Measurements from ENCODE around the gene NIM1K.
"Not testable (repeated sequence)": the region's sequence is repeated elsewhere in the genome, so short reads cannot be mapped to it uniquely, and the experiment has no call there.

The NIM1K gene

DNA sequence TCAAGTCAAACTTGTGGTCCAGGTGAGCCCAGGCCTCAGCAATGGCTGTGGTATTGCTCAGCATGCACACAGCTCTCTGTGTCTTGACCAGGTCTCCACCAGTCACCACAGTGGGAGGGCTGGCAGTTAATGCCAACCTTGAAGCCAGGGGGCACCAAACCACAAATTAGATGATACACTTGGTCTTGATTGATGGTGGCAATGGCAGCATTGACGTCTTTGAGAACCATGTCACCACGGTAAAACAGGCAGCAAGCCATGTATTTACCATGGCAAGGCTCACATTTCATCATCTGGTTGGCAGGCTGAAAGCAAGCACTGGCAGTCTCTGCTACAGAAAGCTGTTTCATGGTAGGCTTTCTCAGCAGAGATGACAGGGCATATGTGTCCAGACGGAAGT, 40.0 kb downstream of the NIM1K start:
- no peak for FAIRE-seq

DNA sequence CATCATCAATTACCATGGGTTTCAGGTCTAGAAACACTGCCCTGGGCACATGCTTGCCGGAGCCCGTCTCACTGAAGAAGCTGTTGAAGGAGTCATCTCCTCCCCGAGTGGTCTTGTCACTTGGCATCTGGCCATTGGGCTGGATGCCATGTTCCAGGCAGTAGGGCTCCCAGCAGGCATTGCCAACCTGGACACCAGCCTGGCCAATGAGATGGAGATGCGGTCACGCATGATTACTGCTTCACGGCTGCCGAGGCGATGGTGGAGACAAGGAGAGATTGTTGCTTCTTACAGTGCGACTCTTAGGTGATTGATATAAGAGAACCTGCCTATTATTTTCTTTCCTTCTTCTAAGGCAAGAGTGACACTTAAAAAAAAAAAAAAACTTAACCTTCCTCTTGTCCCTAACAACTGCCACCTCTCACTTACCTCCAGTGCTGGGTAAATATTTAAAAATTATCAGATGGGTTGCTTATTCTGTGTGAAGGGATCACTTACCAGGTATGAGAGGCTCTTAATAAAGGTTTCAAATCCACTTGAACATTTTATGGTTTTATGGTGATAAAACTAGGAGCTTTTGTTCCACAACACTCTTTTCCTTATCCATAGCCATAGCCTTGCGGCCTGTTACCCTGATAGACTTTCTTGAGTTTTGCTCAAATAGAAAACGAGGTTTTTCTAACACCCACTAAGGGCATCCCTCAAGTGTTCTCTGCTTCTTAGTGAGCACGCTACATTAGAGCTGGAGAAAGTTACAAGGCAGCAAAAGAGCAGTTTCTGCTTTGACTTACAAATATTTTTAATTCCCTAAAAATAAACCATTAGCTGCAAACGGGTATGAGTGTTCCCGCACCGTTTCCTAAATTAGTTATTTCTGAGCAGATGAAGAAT, 41.2 kb downstream of the NIM1K start:
- FAIRE-seq, result no peak

DNA sequence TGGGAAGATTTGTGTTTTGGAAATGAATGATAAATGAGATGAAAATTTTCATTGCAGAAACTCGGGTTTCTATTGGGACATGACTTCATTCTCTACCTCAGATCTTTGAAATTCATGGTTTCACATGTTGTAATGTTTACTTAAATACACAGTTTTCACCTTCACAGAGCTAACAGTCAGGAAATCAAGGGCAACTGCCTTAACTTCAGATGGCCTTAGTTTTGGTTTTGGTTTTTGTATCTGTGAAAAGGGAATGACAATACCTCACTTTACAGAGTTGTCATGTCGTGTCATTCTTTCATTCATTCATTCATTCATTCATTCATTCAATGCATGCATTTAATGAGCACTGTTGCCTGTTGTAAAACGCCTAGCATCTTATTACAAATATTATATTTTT, 41.9 kb downstream of the NIM1K start:
- no peak for FAIRE-seq

DNA sequence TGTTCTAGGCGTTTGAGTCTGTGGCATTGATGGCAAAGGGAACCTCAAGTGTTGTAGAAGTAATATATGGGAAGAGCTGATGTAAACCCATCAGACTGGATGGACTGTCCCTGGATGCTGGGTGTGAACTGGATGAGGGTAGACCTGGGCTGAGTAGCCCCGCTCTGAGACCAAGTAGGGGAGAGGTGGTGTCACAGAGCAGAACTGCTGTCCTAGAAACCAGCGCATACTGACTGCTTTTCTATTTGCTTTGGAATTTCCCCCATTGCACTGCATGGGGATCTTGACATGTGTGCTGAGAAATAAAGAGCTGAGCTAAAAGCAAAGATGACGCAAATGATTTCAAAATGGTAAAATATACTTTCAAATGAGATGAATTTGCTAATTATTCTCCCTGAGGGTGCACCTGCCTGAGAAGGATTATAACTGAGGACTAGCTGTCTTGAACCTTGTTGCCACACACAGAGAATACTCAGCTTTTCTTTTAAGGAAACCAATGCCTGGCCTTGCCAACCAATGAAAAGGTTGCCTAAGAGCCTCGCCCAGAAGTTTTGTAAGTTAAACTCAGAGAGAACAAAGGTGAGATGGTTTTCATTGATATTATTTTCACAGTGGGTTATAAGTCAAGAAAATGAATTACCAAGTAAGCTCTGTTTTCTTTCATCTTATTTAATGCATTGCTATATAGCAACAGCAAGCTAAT, 44.8 kb downstream of the NIM1K start:
- FAIRE-seq, result no peak

DNA sequence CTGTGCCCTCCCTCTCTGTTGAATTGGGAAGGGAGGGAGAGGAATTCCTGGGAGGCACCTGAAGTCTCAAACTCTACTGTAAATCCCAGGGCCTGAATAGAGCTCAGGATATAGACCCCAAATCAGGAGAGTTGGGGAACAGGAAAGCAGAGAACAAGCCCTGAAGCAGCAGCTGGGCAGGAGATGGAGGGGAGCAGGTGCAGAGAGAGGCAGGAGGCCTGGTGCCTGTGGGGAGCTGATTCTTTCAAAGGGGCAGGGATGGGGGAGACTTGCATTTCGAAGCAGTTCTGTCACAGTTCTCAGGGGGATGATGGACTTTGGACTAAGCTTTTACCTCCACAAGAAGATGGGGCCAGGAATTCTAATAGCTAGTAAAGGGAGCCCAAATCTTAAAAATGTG, 50.2 kb downstream of the NIM1K start:
- FAIRE-seq, result no peak

DNA sequence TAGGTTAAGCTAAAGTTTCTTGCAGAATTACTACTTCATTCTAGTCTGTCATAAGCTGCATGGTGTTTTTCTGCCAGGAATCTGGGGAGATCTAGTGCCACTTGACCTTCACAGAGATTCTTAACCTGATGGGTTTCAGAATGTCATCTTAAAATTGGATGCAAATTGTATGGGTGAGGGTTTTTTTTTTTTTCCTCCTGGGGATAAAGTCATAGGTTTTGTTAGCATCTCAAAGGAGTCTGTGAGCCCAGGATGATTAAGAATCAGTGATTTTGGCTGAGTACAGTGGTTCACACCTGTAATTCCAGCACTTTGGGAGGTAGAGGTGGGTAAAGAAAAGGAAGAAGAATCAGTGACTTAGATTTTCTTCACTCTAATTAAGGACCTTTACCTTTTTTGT, 51.2 kb downstream of the NIM1K start:
- no peak for FAIRE-seq

DNA sequence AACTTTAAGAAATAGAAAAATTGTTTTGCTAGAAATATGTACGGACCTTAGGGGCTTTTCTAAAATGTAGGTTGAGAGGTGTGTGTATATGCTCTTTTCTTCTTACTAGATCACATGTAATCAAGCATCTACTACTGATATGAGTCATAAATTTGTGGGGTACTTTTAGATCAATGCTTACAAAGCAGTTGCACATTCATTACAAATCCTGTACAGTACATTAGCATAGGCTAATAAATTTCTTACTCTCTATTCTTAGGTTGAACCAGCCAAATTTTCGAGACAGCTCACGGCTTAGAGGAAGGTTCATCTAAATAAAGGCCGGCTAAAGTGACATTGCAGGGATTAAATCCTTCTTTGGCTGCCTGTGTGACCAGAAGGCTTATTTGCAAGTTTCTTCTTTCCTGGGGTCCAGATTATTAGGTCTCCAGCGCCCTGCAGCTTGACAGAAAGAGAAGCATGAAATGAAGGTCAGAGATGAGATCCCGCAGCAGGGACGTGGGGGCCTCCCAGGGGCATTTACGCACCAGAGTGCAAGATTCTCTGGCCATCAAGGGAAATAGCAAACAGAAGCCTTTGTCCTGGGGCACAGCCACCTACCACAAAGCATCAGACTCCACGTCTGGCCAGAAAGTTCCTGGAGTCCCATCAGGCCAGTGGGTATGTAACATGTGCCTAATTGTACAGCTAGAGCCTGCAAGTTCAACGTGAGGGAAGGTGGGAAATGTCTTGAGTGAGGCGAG, 53.0 kb downstream of the NIM1K start:
- no peak for FAIRE-seq

DNA sequence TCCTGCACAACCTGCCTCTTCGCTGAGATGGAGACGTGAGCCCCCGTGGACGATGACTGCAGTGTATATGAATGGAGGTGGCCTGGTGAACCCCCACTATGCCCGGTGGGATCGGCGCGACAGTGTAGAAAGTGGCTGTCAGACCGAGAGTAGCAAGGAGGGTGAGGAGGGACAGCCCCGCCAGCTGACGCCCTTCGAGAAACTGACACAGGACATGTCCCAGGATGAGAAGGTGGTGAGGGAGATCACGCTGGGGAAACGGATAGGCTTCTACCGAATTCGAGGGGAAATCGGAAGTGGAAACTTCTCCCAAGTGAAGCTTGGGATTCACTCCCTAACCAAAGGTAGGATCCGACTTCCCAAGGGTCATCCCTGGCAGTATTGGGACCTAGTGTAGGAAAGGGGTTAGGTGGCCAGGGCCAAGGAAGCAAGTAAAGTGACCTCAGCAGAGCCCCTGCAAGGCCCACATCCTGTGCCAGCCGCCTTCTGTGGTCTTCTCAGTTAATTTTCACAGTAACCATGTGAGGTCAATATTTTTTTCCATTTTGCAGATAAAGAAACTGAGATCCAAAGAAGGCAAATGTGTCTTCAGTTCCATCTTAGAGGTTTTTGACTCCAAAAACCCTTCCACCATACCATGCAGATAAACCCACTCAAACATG, 53.8 kb downstream of the NIM1K start:
- no peak for FAIRE-seq

DNA sequence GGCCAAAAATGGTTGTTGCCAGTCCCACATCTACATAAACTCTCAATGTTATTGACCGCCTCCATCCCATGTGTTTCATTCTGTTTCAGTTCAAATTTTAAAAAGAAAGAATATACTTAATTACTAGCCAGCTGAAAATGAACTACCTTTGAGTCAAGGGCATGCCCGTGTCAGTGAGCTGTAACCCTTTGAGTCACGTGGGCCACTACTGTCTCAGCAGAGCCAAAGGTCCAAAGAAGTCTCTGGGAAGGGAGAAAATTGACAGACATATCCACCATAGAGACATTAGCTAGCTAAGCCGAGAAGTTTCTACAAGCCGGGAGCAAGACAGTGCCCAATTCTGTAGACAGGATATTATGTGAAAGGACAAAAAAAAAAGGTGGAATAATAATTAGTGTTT, 59.7 kb downstream of the NIM1K start:
- FAIRE-seq, result no peak

DNA sequence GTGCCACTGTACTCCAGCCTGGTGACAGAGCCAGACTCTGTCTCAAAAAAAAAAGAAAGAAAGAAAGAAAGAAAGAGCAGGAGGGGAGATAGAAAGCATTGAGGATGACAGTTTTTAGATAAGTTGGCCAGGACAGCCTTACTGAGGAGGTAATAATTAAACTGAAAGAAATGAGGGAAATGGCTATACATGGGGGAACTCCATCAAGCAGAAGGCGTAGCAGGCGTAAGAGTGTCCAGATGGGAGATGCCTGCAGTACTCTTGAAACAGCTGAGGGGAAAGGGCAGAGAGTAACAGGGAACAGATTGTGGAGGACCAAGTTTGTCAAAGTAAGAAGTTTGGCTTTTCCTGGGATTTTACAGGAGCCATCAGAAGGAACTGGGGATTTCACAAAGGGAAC, 63.7 kb downstream of the NIM1K start:
- no peak for FAIRE-seq

DNA sequence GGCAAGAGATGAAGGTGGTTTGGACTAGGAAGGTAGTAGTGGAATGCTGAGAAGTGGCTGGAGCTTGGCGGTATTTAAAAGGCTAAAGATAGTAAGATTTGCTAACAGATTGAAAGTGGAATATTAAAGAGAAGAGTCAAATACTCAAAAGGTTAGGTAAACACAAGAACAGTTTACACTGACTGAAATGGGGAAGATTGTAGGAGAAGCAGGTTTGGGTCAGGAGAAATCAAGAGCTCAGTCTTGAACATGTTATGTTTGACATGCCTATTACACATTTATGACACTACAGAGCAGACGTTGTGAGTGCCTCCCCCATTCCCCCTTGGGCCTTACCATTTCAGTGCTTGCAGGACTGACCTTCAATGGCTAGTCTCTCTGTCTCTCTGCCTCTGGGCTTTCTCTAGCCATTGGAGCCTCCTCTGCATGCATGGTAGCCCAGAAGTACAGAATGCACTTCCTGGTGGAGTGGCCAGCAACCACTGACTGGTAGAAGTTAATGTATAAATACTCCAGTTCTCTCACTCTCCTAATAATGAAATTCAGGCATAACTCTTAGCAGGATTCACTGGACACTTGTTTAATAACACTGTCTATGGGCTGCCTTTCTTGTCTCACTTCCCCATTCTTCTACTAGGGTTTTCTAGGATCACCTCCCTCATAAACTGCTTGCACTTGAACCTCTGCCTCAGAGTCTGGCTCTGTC, 64.4 kb downstream of the NIM1K start:
- no peak for FAIRE-seq

DNA sequence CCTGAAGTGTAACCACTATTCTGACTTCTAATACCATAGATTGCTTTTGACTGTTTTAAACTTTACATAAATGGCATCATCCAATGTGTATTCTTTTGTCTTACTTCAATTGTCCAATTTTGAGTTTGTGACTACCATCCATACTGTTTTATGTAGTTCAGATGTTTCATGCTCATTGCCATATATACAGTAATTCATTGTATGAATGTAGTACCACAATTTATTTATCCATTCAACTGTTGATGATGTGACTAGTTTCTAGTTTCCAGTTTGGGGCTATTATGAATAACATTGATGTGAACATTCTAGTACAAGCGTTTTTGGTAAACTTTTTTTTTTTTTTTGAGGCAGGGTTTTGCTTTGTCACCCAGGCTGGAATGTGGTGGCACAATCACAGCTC, 66.1 kb downstream of the NIM1K start:
- no peak for FAIRE-seq

DNA sequence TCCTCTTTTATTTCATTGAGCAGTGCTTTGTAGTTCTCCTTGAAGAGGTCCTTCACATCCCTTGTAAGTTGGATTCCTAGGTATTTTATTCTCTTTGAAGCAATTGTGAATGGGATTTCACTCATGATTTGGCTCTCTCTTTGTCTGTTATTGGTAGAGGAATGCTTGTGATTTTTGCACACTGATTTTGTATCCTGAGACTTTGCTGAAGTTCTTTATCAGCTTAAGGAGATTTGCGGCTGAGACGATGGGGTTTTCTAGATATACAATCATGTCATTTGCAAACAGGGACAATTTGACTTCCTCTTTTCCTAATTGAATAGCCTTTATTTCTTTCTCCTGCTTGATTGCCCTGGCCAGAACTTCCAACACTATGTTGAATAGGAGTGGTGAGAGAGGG, 70.2 kb downstream of the NIM1K start:
- FAIRE-seq, result not testable (repeated sequence)

DNA sequence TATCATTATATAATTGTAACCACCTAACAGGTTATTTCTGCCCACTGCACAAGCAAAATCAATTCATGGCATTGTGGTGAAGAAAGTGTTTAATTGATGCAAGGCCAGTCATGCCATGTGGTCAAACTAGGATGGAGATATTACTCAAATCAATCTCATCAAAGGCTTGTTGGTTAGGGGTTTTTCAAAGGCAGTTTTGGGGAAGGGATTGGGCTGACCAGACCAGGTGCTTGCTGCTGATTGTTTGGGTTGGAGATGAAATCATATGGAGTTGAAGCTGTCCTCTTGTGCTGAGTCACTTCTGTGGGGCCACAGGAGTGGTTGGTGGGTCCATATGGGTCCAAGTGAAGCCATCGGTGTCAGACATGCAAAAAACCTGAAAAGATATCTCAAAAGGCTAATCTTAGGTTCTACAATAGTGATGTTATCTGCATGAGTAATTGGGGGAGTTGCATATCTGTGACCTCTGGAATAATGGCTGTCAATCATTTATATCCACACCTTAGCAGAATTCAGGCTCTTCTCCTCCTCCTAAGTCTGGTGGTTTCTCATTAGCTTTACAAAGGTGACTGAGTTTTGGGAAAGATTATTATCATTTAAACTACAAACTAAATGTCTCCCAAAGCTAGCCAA, 76.3 kb downstream of the NIM1K start:
- no peak for FAIRE-seq

DNA sequence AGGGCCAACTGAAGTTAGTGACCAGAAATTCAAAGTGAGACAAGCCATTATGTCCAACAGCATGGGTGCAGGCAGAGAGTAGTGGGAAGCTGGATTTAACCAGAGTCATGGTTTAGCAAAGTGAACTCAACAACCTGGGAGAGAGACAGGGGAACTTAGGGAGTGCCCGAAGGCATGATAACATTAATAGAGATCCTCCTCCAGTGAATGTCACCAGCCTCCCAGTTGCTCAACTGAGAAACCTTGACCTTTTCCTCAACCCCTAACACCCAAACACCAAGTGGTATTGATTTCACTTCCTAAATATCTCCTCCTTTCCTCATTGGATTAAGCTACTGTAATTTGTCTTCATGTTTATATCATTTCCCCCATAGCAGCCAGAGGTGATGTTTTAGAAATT, 78.6 kb downstream of the NIM1K start:
- FAIRE-seq, result no peak

DNA sequence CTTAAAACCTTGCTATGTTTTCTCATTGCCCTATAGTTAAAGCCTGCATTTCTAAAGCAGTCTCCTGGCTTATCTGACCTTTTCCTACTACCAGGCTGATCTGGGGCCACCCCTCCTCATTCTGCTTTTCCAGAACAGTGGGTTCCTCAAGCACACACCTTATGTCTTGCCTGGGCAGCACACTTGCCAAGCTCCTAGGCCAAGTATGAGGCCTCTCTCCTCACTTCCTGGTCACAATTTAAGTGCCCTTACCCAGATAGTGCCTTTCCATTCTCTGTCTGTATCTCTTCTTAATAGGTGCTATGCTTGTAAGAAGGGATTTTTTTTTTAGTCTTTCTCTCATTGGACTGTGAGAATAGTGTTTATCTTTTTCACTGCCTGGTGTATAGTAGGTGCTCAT, 81.5 kb downstream of the NIM1K start:
- no peak for FAIRE-seq

DNA sequence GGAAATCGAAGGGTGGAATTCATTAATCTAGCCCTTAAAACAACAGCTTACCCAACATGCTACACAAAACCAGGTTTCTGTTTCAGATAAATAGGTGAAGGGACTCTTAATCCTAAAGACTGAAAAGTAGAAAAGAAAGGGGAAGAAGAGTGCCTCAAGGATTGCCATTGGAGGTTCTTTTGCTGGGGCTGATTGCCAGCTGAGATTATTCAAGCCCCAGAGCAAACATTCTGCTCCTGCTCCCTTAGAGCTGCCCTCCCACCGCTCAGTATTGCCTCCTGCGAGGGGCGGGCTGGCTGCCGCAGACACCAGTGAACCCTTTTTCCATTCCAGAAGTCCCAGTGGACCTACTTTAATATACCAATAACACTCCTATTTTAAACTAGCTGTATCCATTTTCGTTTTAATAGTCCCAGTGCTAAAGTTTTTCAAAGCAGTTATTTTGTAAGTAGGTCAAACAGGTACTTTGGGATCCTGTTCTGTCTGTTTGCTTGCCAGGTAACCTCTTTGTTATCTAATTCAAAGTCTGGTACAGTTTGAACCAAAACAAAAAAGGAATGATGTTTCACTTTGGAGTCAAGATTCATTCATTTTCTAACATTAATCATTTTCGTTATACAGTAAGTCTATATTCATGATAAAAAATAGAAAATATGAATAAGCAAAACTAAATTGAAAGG, 82.5 kb downstream of the NIM1K start:
- FAIRE-seq, result no peak

DNA sequence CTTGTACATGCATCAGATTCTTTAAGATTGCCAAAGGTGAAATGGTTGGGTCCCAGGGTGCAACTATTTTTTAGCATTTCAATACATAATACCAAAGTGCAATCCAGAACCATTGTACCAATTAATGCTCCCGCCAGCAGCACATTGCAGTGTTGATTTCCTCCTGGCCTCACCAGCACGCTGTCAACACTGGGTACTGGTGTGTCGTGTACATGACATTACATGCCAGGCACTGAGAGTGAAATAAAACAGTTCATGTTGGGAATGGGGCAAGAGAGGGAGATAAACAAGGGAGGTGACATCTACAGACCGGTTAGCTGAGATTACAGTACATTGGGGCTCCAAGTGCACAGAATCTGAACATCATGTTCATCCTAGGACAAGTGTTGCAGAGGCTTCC, 83.4 kb downstream of the NIM1K start:
- FAIRE-seq, result no peak

DNA sequence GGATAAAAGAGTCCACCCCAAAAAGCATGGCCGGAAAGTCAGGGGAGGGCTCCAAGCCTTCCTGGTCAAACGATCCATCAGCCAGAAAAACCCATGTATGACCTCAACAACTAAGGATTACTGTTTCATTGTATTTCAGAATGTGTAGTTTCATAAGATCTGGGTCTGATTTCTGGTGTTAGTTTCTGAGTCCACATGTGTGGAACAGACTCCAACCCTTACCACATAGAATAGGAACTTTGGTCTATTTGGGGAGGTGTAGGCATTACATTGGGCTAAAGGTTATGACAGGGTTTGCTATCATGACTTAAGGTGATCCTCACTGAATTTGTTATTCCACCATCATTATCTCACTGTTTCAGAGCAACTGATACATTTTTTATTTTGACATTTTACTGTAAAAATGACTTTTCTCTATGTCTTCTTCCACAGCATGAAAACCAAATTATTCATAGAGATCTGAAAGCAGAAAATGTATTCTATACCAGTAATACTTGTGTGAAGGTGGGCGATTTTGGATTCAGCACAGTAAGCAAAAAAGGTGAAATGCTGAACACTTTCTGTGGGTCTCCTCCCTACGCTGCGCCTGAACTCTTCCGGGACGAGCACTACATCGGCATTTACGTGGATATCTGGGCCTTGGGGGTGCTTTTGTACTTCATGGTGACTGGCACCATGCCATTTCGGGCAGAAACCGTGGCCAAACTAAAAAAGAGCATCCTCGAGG, 87.7 kb downstream of the NIM1K start:
- FAIRE-seq, result no peak

DNA sequence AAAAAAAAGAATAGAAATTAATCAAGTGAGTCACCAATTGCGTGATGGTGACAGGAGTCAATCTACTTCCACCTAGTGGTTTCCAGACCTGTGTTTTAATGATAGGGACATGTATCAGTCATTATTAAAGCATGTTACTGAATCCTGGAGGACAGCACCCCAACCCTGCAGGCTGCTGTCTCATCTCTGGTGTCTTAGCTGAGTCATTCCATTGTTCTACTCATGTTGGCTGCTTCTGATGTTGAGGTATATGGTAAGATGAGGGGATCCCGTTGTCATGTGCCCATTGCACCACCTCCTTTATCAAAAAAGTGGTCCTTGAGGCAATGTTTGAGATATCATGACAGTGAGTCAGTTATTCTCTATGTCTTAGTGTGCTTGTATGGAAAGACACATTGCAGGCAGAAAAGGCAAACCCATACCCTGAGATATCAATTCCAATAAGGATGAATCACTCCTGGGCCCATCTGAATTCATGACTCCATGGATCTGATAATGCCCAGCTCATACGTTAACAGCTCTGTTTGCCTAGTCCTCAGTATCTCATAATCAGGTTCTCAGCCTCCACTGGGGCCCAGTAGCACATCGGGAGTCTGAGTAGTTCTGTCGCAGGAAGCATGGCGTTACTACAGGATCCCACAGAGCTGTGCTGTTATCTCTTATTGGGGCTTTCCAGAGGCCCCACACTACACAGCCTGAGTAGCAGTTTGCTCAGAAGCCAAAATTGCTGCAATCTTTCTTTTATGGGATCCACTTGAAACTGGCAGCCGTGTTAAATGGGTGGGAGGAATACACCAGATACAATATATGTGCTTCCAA, 90.0 kb downstream of the NIM1K start:
- FAIRE-seq, result no peak
